K562 treated with DMSO at 1 percent for 24 hours (cell line): Measurements from ENCODE around the gene SETBP1. TPM values are rescaled to one million over a fixed set of nuclear protein-coding genes. Genes with fewer than 3 reads are reported as not detected.

Experiments
- total RNA-seq: library from RNA; unstranded; fragments of 300-600 nt; gene quantifications from 2 replicates; pipeline ENCODE4 v1.2.3, GENCODE V29; 2022; ENCODE audit warnings: low read depth; ENCODE audit not compliant: insufficient read depth

The SETBP1 gene
- 0.13 and 0.19 TPM in 2 replicates for total RNA-seq

DNA sequence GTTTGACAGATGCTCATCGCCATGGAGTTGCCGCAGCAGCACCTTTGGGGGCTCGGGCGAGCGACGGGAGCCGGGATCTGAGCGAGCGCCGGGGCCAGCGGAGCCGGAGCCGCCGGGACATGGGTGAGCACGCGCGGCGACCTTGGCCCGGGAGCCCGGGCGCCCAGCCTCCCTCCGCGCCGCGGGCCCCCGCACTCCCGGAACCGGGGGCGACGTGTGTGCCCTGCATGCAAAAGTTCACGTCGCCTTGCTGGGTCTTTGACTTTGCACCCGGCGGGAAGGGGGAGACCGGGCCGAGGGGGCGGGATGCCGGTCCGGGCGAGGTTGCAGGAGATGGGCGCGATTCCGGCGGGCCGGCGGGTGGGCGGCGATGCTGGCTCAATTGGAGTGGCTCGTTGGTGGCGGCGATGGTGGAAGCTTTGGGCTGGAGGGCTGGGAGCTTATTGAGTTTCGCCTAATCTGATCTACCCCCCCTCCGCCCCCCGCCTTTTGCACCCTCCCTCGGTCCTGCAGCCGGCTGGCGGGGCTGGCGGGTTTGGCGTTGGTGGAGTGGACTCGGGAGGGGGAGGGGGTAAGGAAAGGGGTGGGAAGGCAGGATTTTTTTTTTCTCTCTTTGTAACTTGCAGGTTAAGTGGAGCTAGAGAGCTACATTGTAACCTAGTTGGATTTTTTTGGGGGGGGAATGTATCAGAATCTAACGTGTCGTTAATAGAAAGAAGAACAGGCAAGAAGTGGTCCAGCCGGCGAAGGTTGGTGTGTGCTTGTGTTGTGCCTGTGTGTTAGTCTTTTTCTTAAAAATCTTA lies at the start of gene SETBP1:
SETBP1 (plus strand) TSS at position 616 of the 803 bp plus-strand sequence. CDS start 20,459 bp downstream, outside the sequence.

